Fibroblast of skin of scalp (primary cell): ENCODE results near the gene DISC1.
"Not testable (repeated sequence)": the region's sequence is repeated elsewhere in the genome, so short reads cannot be mapped to it uniquely, and the experiment has no call there.

Experiments used
- DNase-seq: peaks from one replicate; pipeline ENCODE4 v3.0.0-alpha.2; 2013

Gene DISC1

DNA sequence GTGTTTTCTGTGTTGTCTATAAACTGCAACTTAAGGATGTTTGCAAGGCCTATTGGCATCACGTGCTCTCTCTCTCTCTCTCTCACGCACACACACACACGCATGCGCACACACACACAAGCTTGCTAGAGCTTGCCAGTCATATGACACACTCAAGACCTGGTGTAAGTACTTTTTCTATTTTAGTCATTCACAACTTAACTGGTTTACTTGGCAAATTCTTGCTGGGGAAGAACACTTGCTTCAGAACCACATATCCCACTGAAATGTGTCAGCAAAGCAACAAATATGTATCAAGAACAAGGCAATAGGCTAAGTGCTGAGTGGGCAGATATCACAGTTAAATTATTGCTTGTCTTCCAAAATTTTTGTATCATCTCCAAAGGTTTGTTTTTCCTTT, 107.8 kb downstream of the DISC1 start:
- DNase-seq: no peak

DNA sequence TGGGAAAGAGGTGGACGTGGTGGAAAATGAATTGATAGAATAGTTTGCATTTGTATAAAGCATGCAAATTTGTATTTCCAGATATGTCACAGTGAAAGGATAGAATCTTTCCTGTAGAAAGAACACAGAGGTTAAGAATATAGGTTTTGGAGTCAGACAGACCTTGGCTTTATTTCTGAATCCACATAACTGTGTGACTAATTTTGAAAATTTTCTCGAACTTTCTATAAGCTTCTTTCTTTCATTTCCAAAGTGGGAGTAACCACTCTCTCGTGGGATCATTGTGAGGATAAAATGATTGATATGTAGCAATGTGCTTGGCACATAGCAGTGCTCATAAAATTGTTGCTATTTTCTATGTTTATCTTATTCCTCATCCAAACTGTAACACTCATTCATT, 108.8 kb downstream of the DISC1 start:
- peak; percentile 6 for DNase-seq

DNA sequence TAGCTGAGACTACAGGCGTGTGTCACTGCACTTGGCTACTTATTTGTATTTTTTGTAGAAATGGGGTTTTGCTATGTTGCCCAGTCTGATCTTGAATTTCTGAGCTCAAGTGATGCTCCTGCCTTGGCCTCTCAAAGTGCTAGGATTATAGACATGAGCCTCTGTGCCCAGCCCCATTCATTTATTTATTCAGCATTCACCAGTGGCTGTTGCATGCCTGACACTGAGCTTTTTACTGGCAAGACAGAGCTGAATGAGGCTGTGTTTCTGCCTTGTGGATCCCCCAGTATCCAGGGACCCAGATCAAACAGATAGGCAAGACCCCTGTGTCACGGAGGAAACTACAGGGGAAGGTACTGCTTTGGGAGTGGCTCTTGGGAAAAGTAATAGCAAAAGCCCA, 109.4 kb downstream of the DISC1 start:
- no peak for DNase-seq

DNA sequence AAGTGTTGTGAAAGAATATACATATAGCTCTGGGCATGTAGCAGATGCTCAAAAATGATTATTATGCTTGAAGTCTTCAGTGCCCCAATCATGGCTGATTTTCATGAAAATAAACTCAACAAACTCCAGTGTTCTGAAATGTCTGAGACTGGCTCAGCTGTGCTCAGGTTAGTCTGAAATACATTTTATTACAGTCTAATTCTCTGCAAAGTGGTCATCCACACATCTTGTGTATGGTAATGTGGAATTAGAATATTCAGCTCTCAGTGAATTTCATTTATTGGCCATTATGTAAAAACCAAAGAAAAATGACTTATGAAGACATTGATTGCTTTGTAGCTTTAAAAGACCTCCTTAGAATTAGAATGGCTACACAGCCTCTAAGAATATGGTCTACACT, 109.9 kb downstream of the DISC1 start:
- DNase-seq: no peak

DNA sequence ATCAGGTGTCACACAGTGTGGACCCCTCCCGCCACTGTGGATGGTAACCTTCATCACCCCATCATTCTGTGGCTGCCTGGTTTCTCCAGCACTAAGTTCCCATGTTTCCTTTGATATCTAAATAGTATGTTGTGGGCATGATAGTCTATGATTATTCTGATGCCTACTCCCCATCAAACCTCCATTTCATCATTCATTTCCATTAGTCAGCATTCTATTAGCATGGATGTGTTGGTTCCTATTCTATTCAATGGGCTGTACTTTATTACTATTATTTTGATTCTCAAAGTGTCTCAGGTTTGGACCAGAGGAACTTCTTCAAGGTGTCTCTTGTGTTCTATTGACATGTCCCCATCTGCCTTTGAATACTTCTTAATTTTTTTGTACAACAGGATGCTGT, 112.0 kb downstream of the DISC1 start:
- no peak for DNase-seq

DNA sequence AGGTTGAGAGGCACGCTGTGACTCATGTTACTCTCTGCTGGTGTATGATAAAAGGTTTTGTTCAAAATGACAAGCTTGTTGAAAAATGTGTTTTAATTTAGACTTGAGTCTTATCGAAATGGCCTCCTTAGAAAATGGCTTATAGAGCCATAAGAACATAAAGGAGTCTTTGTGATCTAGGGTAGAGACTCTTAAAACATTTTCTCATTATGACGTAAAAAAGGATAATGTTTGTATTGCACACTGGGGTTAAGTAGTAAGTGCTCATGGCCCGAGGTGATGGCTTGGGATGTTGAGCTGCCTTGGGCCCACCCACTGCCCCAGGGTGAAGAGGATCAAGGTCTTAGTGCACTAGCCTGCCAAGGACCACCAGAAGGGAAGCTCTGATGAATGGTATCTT, 117.4 kb downstream of the DISC1 start:
- DNase-seq: no peak

DNA sequence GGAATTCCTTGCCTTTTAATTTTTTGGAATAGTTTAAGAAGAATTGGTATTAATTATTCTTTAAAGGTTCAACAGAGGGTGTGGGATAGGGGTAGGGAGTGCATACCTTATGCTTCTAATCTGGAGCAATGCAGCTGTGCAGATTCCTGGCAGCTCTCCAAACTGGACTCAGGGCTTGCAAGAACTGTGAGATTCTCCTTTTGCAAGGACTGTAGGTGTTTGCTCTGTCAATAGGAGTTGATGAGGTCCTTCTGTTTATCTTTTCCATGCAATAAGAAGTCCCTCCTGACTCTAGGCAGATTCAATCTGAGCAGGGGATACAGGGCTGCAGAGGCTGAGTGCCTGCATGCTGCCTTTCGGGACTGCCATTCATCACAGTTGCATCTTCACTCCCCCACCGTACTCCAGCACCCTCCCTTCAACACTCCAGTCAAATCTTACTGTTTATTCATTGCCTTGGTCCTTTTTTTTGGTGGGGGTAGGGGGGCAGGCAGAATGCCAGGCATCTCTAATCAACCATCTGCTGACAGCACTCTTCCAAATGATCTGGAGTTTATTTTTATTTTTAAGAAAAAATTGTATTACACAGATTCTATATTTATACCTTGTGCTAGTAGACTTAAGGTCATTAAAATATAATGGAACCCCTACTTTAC, 122.3 kb downstream of the DISC1 start:
- DNase-seq: peak; percentile 4

DNA sequence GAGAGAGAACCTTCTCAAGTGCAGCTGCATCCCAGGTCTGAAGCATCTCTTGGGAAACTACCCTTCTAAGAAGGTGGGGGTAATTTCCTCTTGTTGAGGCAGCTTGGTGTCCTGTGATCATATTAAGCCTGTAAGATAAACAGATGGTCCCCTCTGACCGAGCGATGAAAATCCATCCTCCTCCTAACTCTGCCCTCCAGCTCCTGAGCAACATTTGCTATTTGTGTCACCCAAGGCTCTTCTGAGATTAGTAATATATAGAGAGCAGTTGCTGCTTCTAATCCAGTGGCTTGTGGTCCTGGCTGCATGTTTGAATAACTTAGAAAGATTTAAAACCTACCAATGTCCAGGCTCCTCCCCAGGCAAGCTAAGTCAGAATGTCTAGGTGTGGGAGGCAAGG, 123.7 kb downstream of the DISC1 start:
- DNase-seq: no peak

DNA sequence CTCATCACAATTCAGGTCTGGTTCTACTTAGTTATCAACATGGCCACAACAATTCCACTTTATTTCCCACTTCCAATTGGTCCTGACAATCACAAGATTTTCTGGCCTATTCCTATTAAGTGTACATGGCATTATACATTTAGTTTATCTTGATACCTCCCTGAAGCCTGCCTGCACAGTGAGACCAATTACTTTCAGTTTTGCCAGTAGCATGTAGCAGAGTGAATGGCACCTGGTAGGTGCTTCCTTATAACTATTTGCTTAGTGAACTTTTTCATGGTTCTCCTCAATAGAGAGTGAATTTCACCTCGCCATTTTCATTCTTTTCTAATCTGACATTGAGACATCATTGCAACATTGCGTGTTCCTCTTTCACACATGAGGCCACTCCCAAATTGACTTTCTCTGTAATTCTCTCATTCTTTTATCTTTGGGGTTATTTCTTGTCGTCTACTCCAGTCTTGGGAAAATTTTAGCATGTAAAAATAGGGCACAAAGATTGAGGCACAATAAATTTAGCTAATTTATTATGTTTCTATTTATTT, 124.3 kb downstream of the DISC1 start:
- DNase-seq: no peak

DNA sequence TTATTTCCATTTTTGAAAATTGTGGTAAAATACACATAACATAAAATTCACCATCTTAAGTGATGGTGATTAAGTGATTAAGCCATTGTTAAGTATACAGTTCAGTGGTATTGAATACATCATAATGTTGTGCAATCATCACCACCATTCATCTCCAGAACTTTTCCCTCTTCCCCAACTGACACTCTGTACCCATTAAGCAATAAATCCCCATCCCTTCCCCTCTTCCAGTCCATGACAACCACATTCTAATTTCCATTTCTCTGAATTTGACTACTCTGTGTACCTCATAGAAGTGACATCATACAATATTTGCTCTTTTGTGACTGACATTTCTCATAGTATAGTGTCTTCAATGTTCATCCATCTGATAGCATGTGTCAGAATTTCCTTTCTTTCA, 124.8 kb downstream of the DISC1 start:
- DNase-seq: no peak

DNA sequence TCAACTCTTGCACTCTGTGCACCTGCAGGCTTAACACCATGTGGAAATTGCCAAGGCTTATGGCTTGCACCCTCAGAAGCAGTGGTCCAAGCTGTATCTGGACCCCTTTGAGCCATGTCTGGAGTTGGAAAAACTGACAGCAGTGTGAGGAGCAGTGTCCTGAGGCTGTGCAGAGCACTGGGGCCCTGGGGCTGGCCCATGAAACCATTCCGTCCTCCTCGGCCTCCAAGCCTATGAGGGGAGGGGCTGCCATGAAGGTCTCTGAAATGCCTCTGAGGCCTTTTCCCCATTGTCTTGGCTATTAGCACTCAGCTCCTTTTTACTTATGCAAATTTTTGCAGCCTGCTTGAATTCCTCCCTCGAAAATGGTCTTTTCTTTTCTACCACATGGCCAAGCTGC, 126.7 kb downstream of the DISC1 start:
- DNase-seq: no peak

DNA sequence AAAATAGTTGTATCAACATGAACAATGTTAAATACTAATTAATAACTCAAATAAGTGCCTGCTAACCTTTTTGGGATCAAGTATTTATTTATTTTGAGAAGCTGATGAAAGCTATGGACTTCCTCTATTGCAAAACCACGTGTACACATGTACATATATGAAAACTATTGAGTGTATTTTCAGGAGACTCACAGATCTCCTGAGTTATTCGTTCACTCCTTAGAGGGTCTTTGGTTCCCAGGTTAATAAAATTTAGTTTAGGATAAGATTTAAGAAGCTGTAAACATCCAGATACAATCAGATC, 130.5 kb downstream of the DISC1 start:
- DNase-seq: no peak

DNA sequence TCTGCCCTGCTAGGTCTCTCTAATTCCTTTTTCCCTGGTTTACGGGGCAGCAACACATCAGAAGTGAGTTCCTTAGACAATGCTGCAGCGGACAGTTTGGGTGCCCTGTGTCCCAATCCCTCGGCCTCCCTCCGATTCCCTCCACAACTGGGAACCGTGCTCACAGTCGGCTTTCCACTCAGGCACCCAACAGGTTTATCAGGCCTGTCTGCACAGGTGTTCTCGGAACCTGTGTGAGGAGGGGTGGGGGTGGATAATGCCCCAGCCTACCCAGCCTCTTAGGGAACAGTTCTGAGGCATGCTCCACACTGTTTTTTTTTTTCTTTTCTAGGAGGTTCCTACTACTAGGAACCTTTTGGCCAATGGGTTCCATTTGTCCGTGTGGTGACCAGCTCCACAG, 131.2 kb downstream of the DISC1 start:
- no peak for DNase-seq

DNA sequence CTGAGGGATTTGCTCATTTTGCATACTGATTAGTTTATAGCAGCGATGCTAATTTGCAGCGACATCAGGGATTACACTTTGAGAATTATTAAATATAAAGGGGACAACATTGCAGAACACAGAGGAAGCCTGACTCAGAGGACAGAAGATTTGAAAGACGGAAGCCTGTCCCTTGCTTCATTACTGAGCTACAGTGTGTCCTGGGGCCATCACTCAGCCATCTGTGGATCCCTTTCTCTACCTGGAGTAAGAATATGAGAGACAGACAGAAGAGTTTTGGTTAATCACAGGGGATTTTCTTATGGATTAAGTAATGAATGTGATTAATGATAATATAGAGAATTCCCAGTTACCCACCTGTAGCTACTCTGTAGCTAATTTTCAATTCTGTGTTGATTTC, 134.7 kb downstream of the DISC1 start:
- no peak for DNase-seq

DNA sequence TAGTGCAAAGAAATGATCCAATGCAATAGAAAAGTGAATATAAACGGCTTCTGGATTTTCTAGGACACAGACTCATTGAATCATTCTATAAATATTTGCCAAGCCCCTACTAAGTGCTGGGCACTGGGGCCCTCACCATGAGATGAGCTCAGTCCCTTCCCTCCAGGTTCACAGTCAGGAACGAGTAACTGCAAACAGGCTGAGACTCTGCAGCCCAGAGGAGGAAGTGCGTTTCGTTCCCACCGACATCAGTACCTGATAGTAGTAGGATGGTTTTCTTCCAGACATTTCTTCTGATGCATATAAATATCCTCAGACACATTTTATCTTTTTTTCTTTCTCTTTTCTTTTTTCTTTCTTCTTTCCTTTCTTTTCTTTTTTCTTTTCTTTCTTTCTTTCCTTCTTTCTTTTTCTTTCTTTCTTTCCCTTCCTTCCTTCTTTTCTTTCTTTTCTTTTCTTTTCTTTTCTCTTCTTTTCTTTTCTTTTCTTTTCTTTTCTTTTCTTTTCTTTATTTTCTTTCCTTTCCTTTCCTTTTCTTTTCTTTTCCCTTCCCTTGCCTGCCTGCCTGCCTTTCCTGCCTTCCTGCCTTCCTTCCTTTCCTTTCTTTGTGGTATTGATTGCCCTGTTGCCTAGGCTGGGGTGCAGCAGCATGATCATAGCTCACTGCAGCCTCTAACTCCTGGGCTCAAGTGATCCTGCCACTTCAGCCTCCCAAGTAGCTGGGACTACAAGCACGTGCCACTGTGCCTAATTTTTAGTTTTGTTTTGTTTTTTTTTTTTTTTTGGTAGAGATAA, 135.4 kb downstream of the DISC1 start:
- no peak for DNase-seq

DNA sequence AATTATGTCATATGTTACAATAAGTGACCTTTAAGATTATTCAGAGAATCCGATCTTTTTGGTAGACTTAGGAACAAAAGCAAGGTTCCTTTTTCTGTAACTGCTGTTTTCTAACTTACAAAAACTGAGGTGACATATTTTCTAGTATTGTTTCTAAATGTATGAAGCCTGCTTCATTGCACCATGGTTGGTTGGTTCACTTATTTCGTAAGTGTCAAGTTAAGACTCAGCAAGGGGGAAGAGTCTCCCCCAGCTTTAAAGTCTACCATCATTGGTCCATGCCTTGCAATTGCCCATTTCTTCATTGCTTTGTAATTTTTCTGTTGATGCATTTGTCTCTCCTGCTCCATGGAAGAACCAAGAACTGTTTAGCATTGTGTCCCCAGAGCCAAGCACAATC, 136.9 kb downstream of the DISC1 start:
- no peak for DNase-seq

DNA sequence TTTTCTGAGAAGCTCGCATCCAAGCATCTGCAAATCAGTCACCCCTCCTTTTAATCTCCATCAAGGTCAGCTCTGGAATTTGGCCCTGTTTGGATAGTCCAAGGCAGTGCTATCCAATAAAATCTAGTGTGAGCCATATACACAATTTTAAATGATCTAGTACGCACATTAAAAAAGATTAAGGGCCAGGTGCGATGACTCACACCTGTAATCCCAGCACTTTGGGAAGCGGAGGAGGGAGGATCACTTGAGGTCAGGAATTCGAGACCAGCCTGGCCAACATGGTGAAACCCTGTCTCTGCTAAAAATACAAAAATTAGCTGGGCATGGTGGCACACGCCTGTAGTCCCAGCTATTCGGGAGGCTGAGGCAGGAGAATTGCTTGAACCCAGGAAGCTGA, 139.2 kb downstream of the DISC1 start:
- not testable (repeated sequence) for DNase-seq

DNA sequence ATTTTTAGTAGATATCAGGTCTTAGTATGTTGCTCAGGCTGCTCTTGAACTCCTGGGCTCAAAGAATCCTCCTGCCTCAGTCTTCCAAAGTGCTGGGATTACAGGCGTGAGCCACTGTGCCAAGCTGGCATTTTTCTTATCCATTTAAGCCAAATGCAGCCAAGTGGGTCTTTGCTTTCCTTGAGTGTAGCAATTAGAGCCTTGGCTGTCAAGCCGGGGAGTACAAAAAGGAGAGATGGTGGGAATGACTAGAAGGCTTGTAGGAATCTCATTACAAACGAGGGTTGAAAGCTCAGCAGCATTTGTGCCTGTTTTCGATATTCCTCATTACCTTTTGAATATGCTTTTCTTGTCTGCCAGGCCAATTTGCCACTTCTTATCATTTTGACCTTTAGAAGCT, 140.9 kb downstream of the DISC1 start:
- no peak for DNase-seq

DNA sequence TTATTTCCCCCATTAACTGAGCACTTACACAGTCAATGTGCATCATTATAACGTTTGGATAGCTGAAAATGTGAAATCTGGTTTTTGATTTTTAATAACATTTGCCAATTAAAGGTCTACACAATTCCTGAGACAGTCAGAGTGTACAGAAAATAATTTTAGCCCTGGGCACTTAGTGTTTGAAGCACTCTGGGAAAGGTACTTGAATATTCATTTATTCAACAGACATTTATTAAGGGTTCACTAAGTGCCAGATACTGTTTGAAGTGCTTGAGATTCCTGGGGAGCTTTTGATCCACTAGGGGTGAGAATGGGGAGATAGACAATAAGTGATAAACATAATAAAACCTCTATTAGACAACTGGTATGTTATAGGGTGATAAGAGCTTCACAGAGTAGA, 141.8 kb downstream of the DISC1 start:
- DNase-seq: no peak

DNA sequence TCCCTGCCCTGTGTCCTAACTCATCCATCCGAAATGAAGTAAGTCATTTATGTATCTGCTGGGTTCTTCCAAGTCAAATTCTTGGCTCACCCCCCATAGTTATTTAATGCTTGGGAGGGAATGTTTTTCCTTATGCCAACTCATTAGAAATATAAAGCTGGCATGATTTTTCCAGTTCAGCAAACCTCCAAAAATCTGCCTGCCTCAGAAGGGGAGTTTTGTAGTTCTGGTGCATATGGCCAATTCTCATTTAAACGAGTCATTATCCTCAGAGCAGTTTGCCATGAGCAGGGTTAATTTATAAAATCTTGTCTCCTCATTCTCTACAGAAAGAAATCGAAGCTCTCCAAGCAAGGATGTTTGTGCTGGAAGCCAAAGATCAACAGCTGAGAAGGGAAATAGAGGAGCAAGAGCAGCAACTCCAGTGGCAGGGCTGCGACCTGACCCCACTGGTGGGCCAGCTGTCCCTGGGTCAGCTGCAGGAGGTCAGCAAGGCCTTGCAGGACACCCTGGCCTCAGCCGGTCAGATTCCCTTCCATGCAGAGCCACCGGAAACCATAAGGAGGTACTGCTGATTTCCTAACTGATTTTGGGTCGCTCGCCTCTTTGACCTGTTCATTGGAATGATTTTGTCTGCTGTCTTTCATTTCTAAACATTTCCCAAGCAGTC, 144.1 kb downstream of the DISC1 start:
- no peak for DNase-seq

DNA sequence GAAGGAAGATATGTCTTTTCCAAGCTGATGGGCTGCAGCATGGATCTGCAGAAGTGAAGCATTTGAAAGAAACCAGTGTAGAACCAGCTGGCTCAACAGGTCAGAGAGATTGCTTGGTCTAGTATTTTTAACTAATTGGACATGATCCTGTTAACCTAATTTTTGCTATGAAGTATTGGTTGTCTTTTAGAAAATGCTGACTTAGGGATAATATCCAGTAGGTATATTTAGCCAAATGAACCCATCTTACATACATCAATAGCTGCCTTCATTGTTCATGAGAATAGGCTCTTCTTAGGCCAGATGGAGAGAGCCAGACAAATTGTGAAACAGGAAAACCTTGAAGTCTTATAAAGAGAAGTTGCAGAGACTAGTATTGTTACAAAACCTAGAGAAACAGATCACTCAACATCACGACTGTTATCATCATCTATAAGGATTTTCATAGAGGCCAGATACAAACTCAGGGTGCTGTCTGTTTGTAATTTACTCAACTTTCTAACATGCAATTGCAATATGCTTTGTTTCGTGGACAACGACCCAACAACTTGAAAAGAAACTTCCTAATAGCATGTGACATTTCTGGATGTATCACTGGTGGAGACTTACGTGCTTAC, 148.2 kb downstream of the DISC1 start:
- no peak for DNase-seq

DNA sequence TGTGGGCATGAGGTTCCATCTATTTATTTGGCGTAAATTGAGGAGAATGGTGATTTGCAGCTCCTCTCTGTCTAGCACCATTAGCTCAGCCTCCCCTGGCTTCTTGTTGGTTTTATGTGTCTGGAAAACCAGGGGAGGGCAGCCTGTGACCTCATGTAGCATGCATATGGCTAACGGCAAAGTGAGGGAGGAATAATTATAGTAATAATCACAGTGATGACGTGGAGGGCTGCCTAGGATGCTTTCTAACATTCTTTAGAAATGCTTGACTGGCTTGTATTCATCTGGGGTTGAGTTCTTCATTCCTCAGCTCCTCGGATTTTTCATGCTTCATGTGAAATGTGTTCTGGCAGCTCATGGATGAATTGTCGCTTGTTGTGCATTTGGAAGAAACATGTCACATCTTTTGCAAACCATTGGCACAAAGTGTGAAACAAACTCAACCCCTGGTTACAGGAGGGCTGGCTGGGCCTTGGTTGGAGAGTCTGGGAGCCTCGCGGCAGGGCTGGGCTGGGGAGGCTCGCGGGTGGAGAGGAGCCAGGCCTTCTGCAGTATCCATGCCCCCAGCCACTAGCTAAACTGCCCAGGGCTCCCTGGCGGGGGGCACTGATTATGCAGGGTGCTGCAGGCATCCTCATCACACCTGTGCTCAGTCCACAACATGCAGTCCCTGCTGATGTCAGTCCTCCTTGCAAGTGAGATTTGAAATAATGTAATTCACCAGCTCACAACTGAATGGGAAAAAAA, 149.6 kb downstream of the DISC1 start:
- peak; percentile 96 for DNase-seq

DNA sequence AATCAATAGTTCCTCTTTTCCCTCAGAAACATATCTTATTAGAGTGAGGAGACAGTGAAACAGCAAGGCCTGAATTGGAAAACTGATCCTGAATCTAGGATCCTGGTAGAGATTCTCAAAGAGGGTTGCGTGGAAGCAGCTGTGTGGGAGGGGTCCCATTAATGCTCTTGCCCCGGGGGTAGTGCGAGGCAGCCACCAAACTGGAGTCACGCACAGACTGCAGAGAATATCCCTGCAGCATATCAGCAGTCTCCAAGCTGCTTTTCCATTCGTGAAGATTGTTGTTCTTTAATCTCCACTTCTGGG, 150.1 kb downstream of the DISC1 start:
- no peak for DNase-seq
